ENCODE results near the gene LAMC1. TPM values are rescaled to one million over a fixed set of nuclear protein-coding genes. Genes with fewer than 3 reads are reported as not detected.

LAMC1 gene
- total RNA-seq, 2 experiments from 2014 or later, result 0.19 to 0.22 TPM

GRCh38 chr1:183161391-183161790 lies 138.2 kb downstream of the LAMC1 start:
- H3K27ac Mint-ChIP-seq, result no peak overlapping the region
- no peaks in the 10 kb centered on the region for H3K36me3 Mint-ChIP-seq
- no peak for DNase-seq
- no peaks in the 10 kb centered on the region for H3K4me1 Mint-ChIP-seq (ENCODE audit: low read depth)
- intact Hi-C loops (cut with micrococcal nuclease), result no loop called here
- H3K4me3 Mint-ChIP-seq, result no peak overlapping the region
- ChIA-PET CTCF (no interaction called here), POLR2A (no interaction called here)
- H3K27me3 Mint-ChIP-seq, result peaks cover 1% of the 10 kb centered on the region
- H3K9me3 Mint-ChIP-seq, result no peaks in the 10 kb centered on the region

- H3K9me3 Mint-ChIP-seq, result no peaks in the 10 kb centered on the region
- H3K27me3 Mint-ChIP-seq, result peaks cover 1% of the 10 kb centered on the region
- DNase-seq, result no peak
- H3K36me3 Mint-ChIP-seq, result no peaks in the 10 kb centered on the region
- ChIA-PET CTCF (no interaction called here), POLR2A (no interaction called here)
- no peak overlapping the region for H3K27ac Mint-ChIP-seq
- H3K4me1 Mint-ChIP-seq (ENCODE audit: low read depth), result no peaks in the 10 kb centered on the region
- no peak overlapping the region for H3K4me3 Mint-ChIP-seq
- intact Hi-C loops (cut with micrococcal nuclease), result no loop called here
Measured at GRCh38 chr1:183163316-183163715, 140.1 kb downstream of the LAMC1 start.

GRCh38 chr1:183164340-183164739 lies 141.1 kb downstream of the LAMC1 start:
- H3K9me3 Mint-ChIP-seq, result no peaks in the 10 kb centered on the region
- ChIA-PET POLR2A (no interaction called here), CTCF (no interaction called here)
- no peaks in the 10 kb centered on the region for H3K36me3 Mint-ChIP-seq
- intact Hi-C loops (cut with micrococcal nuclease), result no loop called here
- no peaks in the 10 kb centered on the region for H3K4me1 Mint-ChIP-seq (ENCODE audit: low read depth)
- H3K27me3 Mint-ChIP-seq, result peaks cover 1% of the 10 kb centered on the region
- H3K4me3 Mint-ChIP-seq, result no peak overlapping the region
- DNase-seq, result no peak
- H3K27ac Mint-ChIP-seq, result no peak overlapping the region

GRCh38 chr1:183164963-183165362 lies 141.7 kb downstream of the LAMC1 start:
- no peak overlapping the region for H3K4me3 Mint-ChIP-seq
- H3K27ac Mint-ChIP-seq, result no peak overlapping the region
- no peaks in the 10 kb centered on the region for H3K4me1 Mint-ChIP-seq (ENCODE audit: low read depth)
- intact Hi-C loops (cut with micrococcal nuclease), result no loop called here
- peaks cover 2% of the 10 kb centered on the region for H3K27me3 Mint-ChIP-seq
- DNase-seq, result no peak
- ChIA-PET CTCF (no interaction called here), POLR2A (no interaction called here)
- no peaks in the 10 kb centered on the region for H3K9me3 Mint-ChIP-seq
- H3K36me3 Mint-ChIP-seq, result no peaks in the 10 kb centered on the region

GRCh38 chr1:183165456-183165855 lies 142.2 kb downstream of the LAMC1 start:
- Mint-ChIP-seq H3K9me3 (no peaks in the 10 kb centered on the region), H3K27me3 (peaks cover 4% of the 10 kb centered on the region), H3K27ac (no peak overlapping the region), H3K4me1 (ENCODE audit: low read depth) (no peaks in the 10 kb centered on the region), H3K4me3 (no peak overlapping the region), H3K36me3 (no peaks in the 10 kb centered on the region)
- intact Hi-C loops (cut with micrococcal nuclease), result no loop called here
- ChIA-PET CTCF (no interaction called here), POLR2A (no interaction called here)
- no peak for DNase-seq

GRCh38 chr1:183166454-183166853 lies 143.2 kb downstream of the LAMC1 start:
- Mint-ChIP-seq H3K27me3 (peaks cover 4% of the 10 kb centered on the region), H3K9me3 (no peaks in the 10 kb centered on the region), H3K27ac (no peak overlapping the region), H3K4me1 (ENCODE audit: low read depth) (no peaks in the 10 kb centered on the region), H3K4me3 (no peak overlapping the region), H3K36me3 (no peaks in the 10 kb centered on the region)
- no peak for DNase-seq
- CTCF ChIA-PET, result no interaction called here
- intact Hi-C loops (cut with micrococcal nuclease), result no loop called here
- POLR2A ChIA-PET, result no interaction called here

- peaks cover 10% of the 10 kb centered on the region for H3K27me3 Mint-ChIP-seq
Measured at GRCh38 chr1:183167676-183168075, 144.5 kb downstream of the LAMC1 start.

GRCh38 chr1:183168308-183168707 lies 145.1 kb downstream of the LAMC1 start:
- CTCF ChIA-PET, result no interaction called here
- no peak overlapping the region for H3K27ac Mint-ChIP-seq
- POLR2A ChIA-PET, result no interaction called here
- H3K4me3 Mint-ChIP-seq, result no peak overlapping the region
- H3K27me3 Mint-ChIP-seq, result peaks cover 10% of the 10 kb centered on the region
- no peak for DNase-seq
- no peaks in the 10 kb centered on the region for H3K9me3 Mint-ChIP-seq
- intact Hi-C loops (cut with micrococcal nuclease), result no loop called here
- no peaks in the 10 kb centered on the region for H3K36me3 Mint-ChIP-seq
- no peaks in the 10 kb centered on the region for H3K4me1 Mint-ChIP-seq (ENCODE audit: low read depth)

More at GRCh38 chr1:183167676-183168075, 144.5 kb downstream of the LAMC1 start:
- no peak for DNase-seq
- no peak overlapping the region for H3K4me3 Mint-ChIP-seq
- ChIA-PET POLR2A (no interaction called here), CTCF (no interaction called here)
- H3K36me3 Mint-ChIP-seq, result no peaks in the 10 kb centered on the region
- H3K9me3 Mint-ChIP-seq, result no peaks in the 10 kb centered on the region
- no peak overlapping the region for H3K27ac Mint-ChIP-seq
- intact Hi-C loops (cut with micrococcal nuclease), result no loop called here
- H3K4me1 Mint-ChIP-seq (ENCODE audit: low read depth), result no peaks in the 10 kb centered on the region

GRCh38 chr1:183173828-183174227 lies 150.6 kb downstream of the LAMC1 start:
- Mint-ChIP-seq H3K36me3 (no peaks in the 10 kb centered on the region), H3K4me3 (no peak overlapping the region), H3K4me1 (ENCODE audit: low read depth) (no peaks in the 10 kb centered on the region), H3K9me3 (no peaks in the 10 kb centered on the region), H3K27ac (no peak overlapping the region), H3K27me3 (peaks cover 12% of the 10 kb centered on the region)
- no peak for DNase-seq
- intact Hi-C loops (cut with micrococcal nuclease), result no loop called here
- CTCF ChIA-PET, result interaction anchor here (0.6 kb wide), 1 partner anchor 56 kb away, joined by 3 read pairs; no protein-coding TSS in a partner anchor
- POLR2A ChIA-PET, result no interaction called here

- no peaks in the 10 kb centered on the region for H3K9me3 Mint-ChIP-seq
- CTCF ChIA-PET, result no interaction called here
Measured at GRCh38 chr1:183175631-183176030, 152.4 kb downstream of the LAMC1 start.

GRCh38 chr1:183178545-183178944 lies 155.3 kb downstream of the LAMC1 start:
- no peak overlapping the region for H3K27ac Mint-ChIP-seq
- H3K4me1 Mint-ChIP-seq (ENCODE audit: low read depth), result peaks cover 9% of the 10 kb centered on the region
- no peaks in the 10 kb centered on the region for H3K36me3 Mint-ChIP-seq
- H3K27me3 Mint-ChIP-seq, result peaks cover 3% of the 10 kb centered on the region
- intact Hi-C loops (cut with micrococcal nuclease), result no loop called here
- POLR2A ChIA-PET, result no interaction called here
- H3K9me3 Mint-ChIP-seq, result no peaks in the 10 kb centered on the region
- no peak overlapping the region for H3K4me3 Mint-ChIP-seq
- DNase-seq, result no peak
- CTCF ChIA-PET, result no interaction called here

More at GRCh38 chr1:183175631-183176030, 152.4 kb downstream of the LAMC1 start:
- POLR2A ChIA-PET, result no interaction called here
- intact Hi-C loops (cut with micrococcal nuclease), result no loop called here
- H3K27me3 Mint-ChIP-seq, result peaks cover 10% of the 10 kb centered on the region
- peaks cover 4% of the 10 kb centered on the region for H3K4me1 Mint-ChIP-seq (ENCODE audit: low read depth)
- H3K36me3 Mint-ChIP-seq, result no peaks in the 10 kb centered on the region
- no peak for DNase-seq
- H3K27ac Mint-ChIP-seq, result no peak overlapping the region
- no peak overlapping the region for H3K4me3 Mint-ChIP-seq

- no peak overlapping the region for H3K27ac Mint-ChIP-seq
- DNase-seq, result no peak
- no peaks in the 10 kb centered on the region for H3K9me3 Mint-ChIP-seq
- no peaks in the 10 kb centered on the region for H3K36me3 Mint-ChIP-seq
- H3K4me3 Mint-ChIP-seq, result no peak overlapping the region
- POLR2A ChIA-PET, result no interaction called here
- intact Hi-C loops (cut with micrococcal nuclease), result no loop called here
- H3K4me1 Mint-ChIP-seq (ENCODE audit: low read depth), result peaks cover 9% of the 10 kb centered on the region
- H3K27me3 Mint-ChIP-seq, result peaks cover 3% of the 10 kb centered on the region
- CTCF ChIA-PET, result no interaction called here
Measured at GRCh38 chr1:183179033-183179432, 155.8 kb downstream of the LAMC1 start.

- no peaks in the 10 kb centered on the region for H3K9me3 Mint-ChIP-seq
- H3K36me3 Mint-ChIP-seq, result no peaks in the 10 kb centered on the region
- no peak for DNase-seq
- H3K4me1 Mint-ChIP-seq (ENCODE audit: low read depth), result peaks cover 9% of the 10 kb centered on the region
- ChIA-PET CTCF (no interaction called here), POLR2A (no interaction called here)
- H3K27ac Mint-ChIP-seq, result no peak overlapping the region
- H3K27me3 Mint-ChIP-seq, result no peaks in the 10 kb centered on the region
- no peak overlapping the region for H3K4me3 Mint-ChIP-seq
- intact Hi-C loops (cut with micrococcal nuclease), result no loop called here
Measured at GRCh38 chr1:183180218-183180617, 157.0 kb downstream of the LAMC1 start.

GRCh38 chr1:183180634-183181056 lies 157.4 kb downstream of the LAMC1 start:
- Mint-ChIP-seq H3K27me3 (peaks cover 4% of the 10 kb centered on the region), H3K27ac (no peak overlapping the region), H3K4me1 (ENCODE audit: low read depth) (peaks cover 9% of the 10 kb centered on the region), H3K9me3 (no peaks in the 10 kb centered on the region), H3K36me3 (no peaks in the 10 kb centered on the region), H3K4me3 (no peak overlapping the region)
- intact Hi-C loops (cut with micrococcal nuclease), result no loop called here
- peak; percentile 43 for DNase-seq
- ChIA-PET CTCF (no interaction called here), POLR2A (no interaction called here)

Measured in activated CD4-positive, alpha-beta memory T cell treated with anti-CD3 and anti-CD28 coated beads for 36 hours (primary cell).